Endothelial cell of umbilical vein (primary cell): Measurements from ENCODE around the gene SLC12A7.

ENCODE experiments used
- CTCF ChIP-seq, 2 donors: IDR thresholded peaks; 1 replicate in 1 of 2; 2 replicates in 1 of 2; pipeline ENCODE4 v1.5.1; 2011; ENCODE audit warnings: low read length in 2 of 2, mild to moderate bottlenecking in 2 of 2, moderate library complexity in 2 of 2, control low read depth in 1 of 2, inconsistent platforms in 1 of 2, low read depth in 1 of 2; ENCODE audit not compliant: insufficient read depth in 1 of 2; ENCODE audit errors: extremely low read depth in 1 of 2
- EZH2 ChIP-seq: IDR thresholded peaks from 2 replicates; pipeline ENCODE4 v1.6.1; 2012; ENCODE audit warnings: borderline replicate concordance, low read depth, mild to moderate bottlenecking, moderate library complexity, low read length, inconsistent platforms; ENCODE audit not compliant: severe bottlenecking
- FOS ChIP-seq: IDR thresholded peaks from 2 replicates; pipeline ENCODE4 v1.6.1; 2011; ENCODE audit warnings: mild to moderate bottlenecking, low read length, moderate library complexity, borderline replicate concordance; ENCODE audit not compliant: insufficient read depth
- JUN ChIP-seq: IDR thresholded peaks from 2 replicates; pipeline ENCODE4 v1.6.1; 2011; ENCODE audit warnings: borderline replicate concordance, low read depth; ENCODE audit not compliant: insufficient read length, insufficient read depth
- POLR2A ChIP-seq: IDR thresholded peaks from 2 replicates; pipeline ENCODE4 v1.6.1; 2012; ENCODE audit warnings: low read depth, mild to moderate bottlenecking, control low read depth, low read length

- TF ChIP-seq JUN, result no peak
- no peak for TF ChIP-seq FOS
- TF ChIP-seq POLR2A, result no peak
- no peak for TF ChIP-seq CTCF (IDR thresholded peaks at IDR 0.05; ENCODE audit: extremely low read depth in 1 of 2, insufficient read depth in 1 of 2, low read depth in 1 of 2, low read length in 2 of 2)
- TF ChIP-seq EZH2, result no peak
These were observed 19.7 kb downstream of the SLC12A7 start for GRCh38 chr5:1092122-1092521.
